Uterus (tissue), 4 donors: ENCODE measurements around the gene SPATA2. TPM values are rescaled to one million over a fixed set of nuclear protein-coding genes. Genes with fewer than 3 reads are reported as not detected.

Experiments used
- DNase-seq, 2 donors: peaks; one replicate each; pipeline ENCODE4 v3.0.0-alpha.2; 2019 to 2020
- H3K27ac ChIP-seq, 2 donors: fragments of 200-600 bp; sonication (generic); 1 replicate in 1 of 2; 2 replicates in 1 of 2; pipeline ENCODE4 v1.5.1; 2016 to 2018
- H3K27me3 ChIP-seq, 2 donors: fragments of 200-600 bp; sonication (generic); one replicate each; pipeline ENCODE4 v1.5.1; 2018 to 2019; ENCODE audit warnings: control low read depth in 1 of 2
- H3K36me3 ChIP-seq, 2 donors: fragments of 200-600 bp; sonication (generic); one replicate each; pipeline ENCODE4 v1.5.1; 2019; ENCODE audit warnings: control low read depth in 1 of 2
- H3K4me1 ChIP-seq, 2 donors: fragments of 200-600 bp; sonication (generic); one replicate each; pipeline ENCODE4 v1.5.1; 2018 to 2019; ENCODE audit warnings: control low read depth in 1 of 2
- H3K4me3 ChIP-seq, 2 donors: fragments of 200-600 bp; sonication (generic); 1 replicate in 1 of 2; 2 replicates in 1 of 2; pipeline ENCODE4 v1.5.1; 2018 to 2019; ENCODE audit warnings: mild to moderate bottlenecking in 1 of 2
- H3K9me3 ChIP-seq, 2 donors: fragments of 200-600 bp; sonication (generic); one replicate each; pipeline ENCODE4 v1.5.1; 2019; ENCODE audit warnings: control low read depth in 1 of 2
- POLR2A ChIP-seq, 2 donors: fragments of 450-650 bp; IDR thresholded peaks; one replicate each; pipeline ENCODE4 v1.6.1; 2016; ENCODE audit warnings: antibody characterized with exemption in 2 of 2, mild to moderate bottlenecking in 1 of 2, moderate library complexity in 1 of 2
- intact Hi-C: fragments of 100-400 bp; cut with DNase I; formaldehyde crosslinking; loops from one replicate; pipeline ENCODE4 v1.15.1; 2023; ENCODE audit warnings: low total_unique reads
- total RNA-seq, 4 donors: library from RNA; depleted of rRNA in 3 of 4; stranded (reverse); fragments of >200 nt in 3 of 4; gene quantifications; one replicate each; pipeline versions ENCODE4 v1.1.0 to v1.2.4, GENCODE V29; 2014 to 2023
- TF ChIP-seq, protein P1 (sequence below), 4 experiments: fragments of 200-600 bp in 2 of 4; fragments of 450-650 bp in 2 of 4; sonication (generic) in 2 of 4; IDR thresholded peaks; one replicate each; pipeline ENCODE4 v1.5.1; 2016 to 2019; ENCODE audit warnings: antibody characterized with exemption in 4 of 4, mild to moderate bottlenecking in 2 of 4, moderate library complexity in 1 of 4
- donor health status: DM: yes; HTN: yes; CAD: no.

SPATA2 gene
- total RNA-seq, 4 donors from 2014 or later: 2.4 to 9.2 (median 3.5) TPM

DNA sequence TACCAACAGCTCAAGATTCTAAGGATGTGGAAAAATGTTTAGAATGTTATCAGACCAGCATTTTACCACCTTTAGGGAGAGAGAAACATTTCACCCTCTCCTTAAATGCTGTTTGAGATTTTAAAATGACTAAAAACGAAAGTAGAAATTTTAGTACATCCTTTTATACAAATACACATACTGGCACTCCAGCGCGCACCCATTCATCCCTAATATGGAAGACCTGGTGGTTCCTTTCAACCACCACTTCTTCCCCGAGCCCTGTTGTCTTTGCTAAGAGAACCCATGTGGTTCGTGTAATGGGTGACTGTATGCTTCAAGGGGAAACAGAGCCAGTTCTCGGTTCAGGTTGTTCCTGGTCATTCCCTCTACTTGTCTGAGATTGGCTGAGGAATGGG lies 21.3 kb downstream of the SPATA2 start:
- no peak for DNase-seq
- Histone ChIP-seq H3K27me3 (no peaks in the 10 kb centered on the region), H3K36me3 (no peaks in the 10 kb centered on the region), H3K27ac (no peak overlapping the region), H3K9me3 (no peaks in the 10 kb centered on the region), H3K4me3 (no peak overlapping the region), H3K4me1 (peaks cover 0 to 6% of the 10 kb centered on the region in 2 donors)
- no peak for TF ChIP-seq POLR2A (IDR thresholded peaks at IDR 0.05)
- TF ChIP-seq, protein P1, sequence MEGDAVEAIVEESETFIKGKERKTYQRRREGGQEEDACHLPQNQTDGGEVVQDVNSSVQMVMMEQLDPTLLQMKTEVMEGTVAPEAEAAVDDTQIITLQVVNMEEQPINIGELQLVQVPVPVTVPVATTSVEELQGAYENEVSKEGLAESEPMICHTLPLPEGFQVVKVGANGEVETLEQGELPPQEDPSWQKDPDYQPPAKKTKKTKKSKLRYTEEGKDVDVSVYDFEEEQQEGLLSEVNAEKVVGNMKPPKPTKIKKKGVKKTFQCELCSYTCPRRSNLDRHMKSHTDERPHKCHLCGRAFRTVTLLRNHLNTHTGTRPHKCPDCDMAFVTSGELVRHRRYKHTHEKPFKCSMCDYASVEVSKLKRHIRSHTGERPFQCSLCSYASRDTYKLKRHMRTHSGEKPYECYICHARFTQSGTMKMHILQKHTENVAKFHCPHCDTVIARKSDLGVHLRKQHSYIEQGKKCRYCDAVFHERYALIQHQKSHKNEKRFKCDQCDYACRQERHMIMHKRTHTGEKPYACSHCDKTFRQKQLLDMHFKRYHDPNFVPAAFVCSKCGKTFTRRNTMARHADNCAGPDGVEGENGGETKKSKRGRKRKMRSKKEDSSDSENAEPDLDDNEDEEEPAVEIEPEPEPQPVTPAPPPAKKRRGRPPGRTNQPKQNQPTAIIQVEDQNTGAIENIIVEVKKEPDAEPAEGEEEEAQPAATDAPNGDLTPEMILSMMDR (IDR thresholded peaks at IDR 0.05): no peak
- intact Hi-C loops: no loop called here

DNA sequence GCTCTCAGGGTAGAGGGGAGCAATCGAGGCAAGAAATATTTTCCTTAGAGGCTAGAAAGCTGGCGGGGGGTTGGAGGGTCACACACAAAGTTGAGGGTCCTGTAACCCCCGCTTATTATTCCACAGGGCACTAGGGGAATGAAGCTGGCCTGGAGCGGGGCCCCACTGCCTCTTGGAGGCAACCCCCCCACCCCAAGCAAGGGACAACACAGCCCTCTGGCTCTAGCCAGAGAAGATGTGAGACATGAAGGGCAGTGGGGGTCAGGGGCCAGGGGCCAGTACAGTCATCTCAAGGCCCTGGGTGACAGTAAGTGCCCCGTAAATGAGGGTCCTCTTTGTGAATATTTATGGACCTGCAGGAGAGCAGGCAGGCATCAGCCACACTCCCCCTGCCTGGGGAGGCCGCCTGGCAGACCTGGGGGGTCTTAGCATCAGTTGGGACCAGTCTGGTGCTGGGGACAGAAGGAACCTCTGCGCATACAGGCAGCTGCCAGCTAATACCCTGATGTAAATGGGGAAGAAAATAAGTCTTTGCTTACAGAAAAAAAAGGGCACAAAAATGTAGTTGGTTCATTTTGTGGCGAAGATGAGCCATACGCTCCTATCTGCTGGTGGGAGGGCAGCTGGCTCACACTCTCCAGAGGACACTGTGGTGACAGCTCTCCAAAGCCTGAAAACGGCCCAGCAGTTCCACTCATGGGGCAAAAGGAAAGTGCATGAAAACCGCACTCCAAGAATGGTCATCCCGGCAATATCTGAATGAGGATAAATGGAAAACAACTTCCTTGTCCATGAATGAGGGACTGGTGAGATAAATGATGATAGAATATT lies 21.9 kb downstream of the SPATA2 start:
- TF ChIP-seq POLR2A (IDR thresholded peaks at IDR 0.05): no peak
- TF ChIP-seq, protein P1 (IDR thresholded peaks at IDR 0.05): no peak
- Histone ChIP-seq H3K27me3 (no peaks in the 10 kb centered on the region), H3K27ac (peak overlapping the region; percentile 46 to 53), H3K4me1 (peaks cover 0 to 6% of the 10 kb centered on the region in 2 donors), H3K36me3 (no peaks in the 10 kb centered on the region), H3K9me3 (no peaks in the 10 kb centered on the region), H3K4me3 (no peak overlapping the region)
- intact Hi-C loops: no loop called here
- DNase-seq: no peak

DNA sequence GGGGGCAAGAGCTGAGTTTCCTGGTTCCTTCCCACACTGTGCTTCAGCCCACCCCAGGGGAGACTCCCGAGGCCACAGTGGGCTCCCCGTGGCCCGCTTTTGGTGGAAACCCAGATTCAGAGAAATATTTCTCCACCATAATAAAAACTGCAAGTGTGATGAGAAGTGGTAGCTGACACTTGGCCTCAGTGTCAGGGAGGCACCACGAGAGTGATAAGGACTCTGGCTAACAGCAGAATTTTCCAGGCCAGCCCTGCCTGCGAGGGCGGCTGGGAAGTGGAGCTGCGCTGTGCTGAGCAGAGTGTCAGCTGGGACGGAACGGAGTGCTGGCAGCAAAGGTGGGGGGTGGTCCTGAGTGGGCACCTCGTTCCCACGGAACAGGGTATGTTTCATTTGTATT lies 22.5 kb downstream of the SPATA2 start:
- TF ChIP-seq, protein P1 (IDR thresholded peaks at IDR 0.05): no peak
- no peak for TF ChIP-seq POLR2A (IDR thresholded peaks at IDR 0.05)
- intact Hi-C loops: no loop called here
- no peak for DNase-seq
- H3K27me3 ChIP-seq: no peaks in the 10 kb centered on the region
- H3K27ac ChIP-seq: peak overlapping the region; percentile 46 to 53
- H3K36me3 ChIP-seq: no peaks in the 10 kb centered on the region
- peaks cover 0 to 6% of the 10 kb centered on the region in 2 donors for H3K4me1 ChIP-seq
- no peak overlapping the region for H3K4me3 ChIP-seq
- H3K9me3 ChIP-seq: no peaks in the 10 kb centered on the region

DNA sequence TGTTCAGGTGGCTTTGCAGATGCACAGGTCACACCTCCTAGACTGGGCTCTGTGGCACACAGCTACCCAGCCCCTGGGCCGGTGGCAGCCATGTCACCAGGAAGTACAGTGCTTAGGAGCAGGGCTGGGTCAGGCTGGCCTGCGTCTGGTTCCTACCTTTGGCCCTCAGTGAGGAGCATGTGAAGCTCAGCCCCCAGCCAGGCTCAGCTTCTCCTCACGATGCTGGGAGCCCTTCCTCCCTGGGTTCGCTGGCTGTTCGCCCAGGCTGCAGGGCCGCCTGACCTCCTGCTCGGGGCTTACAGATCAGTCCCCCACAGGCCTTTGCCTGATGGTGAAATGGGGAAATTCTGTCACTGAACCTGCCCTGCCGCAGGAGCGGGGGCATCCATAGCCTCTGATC lies 23.1 kb downstream of the SPATA2 start:
- Histone ChIP-seq H3K27me3 (no peaks in the 10 kb centered on the region), H3K4me1 (peaks cover 0 to 6% of the 10 kb centered on the region in 2 donors), H3K36me3 (no peaks in the 10 kb centered on the region), H3K9me3 (no peaks in the 10 kb centered on the region), H3K27ac (peak overlapping the region; percentile 46 to 53), H3K4me3 (no peak overlapping the region)
- intact Hi-C loops: no loop called here
- no peak for DNase-seq
- TF ChIP-seq, protein P1 (IDR thresholded peaks at IDR 0.05): no peak
- TF ChIP-seq POLR2A (IDR thresholded peaks at IDR 0.05): no peak

DNA sequence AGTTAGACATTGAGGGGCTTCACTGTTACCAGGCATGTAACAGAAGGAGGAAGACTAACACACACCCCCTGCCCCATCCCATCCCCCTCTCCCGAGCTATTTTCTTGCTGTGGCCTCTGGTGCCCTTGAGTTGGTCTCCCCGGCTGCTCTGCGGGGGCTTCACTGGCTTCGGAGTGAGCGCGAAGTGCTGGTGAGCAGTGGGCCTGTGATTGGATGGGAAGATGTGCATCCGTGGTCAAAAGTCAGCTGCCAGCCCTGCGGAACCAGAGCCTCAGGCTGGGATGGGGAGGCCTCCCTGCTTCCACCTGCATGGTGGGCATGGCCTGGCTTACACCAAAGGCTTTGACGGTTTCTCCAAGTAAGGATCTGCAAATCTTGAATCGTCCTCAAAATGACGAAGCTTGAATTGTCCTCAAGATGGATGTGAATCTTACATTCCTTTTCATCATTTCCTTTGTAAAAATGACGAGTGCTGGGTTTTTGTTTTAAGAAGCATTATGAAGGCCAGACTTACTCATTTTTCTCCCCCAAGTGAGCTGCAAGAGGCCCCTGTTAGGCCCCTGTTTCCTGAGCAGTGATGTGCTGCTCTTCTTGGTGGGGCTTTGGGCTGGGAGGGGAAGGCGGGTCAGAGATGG lies 23.7 kb downstream of the SPATA2 start:
- no peaks in the 10 kb centered on the region for H3K9me3 ChIP-seq
- peaks cover 0 to 6% of the 10 kb centered on the region in 2 donors for H3K4me1 ChIP-seq
- peak overlapping the region; percentile 58 to 68 for H3K27ac ChIP-seq
- H3K4me3 ChIP-seq: no peak overlapping the region
- intact Hi-C loops: no loop called here
- no peak for DNase-seq
- H3K27me3 ChIP-seq: no peaks in the 10 kb centered on the region
- no peaks in the 10 kb centered on the region for H3K36me3 ChIP-seq
- TF ChIP-seq POLR2A (IDR thresholded peaks at IDR 0.05): no peak
- TF ChIP-seq, protein P1 (IDR thresholded peaks at IDR 0.05): no peak
